ENCODE data around the gene TSSK6.

DNA sequence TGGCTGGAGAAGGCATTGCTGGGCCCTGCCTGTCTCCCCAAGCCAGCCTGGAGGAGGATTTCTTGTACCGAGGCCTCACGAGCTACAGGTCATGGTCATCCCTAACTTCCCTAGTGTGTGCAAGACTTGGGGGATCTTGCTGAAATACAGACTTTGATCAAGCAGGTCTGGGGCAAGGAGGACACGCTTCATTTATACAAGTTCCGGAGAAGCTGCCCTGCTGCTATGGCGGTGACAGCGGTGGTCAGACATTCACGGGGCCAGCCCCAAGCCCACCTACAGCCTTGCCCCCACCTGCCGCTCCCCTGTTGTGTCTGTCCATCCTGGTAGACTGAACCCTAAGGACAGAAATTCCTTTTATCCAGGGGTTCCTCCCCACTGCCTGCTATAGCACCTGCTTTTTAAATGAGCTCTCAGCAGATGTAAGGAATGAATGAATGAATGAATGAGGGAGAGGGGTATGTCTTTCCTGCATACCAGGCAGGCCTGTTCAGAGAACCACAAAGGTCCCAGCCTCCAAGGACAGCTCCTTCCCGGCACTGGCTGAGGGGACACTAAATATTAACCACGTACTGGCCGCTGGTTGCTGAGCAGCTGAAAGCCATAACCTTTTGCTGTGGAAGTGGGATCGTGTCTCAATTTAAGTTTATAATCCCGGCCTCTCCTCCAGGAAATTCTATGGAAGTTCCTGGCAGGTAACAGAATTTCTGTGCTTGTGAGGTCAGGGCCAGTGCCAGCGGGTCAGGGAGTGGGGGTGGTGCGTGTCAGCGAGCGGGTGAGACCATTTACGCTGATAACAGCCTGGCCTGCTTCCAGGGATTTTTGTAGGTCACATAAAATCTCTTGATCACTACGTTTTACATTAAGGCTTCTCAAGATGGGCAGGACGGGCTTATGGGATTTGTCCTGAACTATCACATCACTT is 27.1 kb downstream of the TSSK6 start:
- TF ChIP-seq POLR2A (IDR thresholded peaks at IDR 0.05) = no peak
- TF ChIP-seq, protein P1, sequence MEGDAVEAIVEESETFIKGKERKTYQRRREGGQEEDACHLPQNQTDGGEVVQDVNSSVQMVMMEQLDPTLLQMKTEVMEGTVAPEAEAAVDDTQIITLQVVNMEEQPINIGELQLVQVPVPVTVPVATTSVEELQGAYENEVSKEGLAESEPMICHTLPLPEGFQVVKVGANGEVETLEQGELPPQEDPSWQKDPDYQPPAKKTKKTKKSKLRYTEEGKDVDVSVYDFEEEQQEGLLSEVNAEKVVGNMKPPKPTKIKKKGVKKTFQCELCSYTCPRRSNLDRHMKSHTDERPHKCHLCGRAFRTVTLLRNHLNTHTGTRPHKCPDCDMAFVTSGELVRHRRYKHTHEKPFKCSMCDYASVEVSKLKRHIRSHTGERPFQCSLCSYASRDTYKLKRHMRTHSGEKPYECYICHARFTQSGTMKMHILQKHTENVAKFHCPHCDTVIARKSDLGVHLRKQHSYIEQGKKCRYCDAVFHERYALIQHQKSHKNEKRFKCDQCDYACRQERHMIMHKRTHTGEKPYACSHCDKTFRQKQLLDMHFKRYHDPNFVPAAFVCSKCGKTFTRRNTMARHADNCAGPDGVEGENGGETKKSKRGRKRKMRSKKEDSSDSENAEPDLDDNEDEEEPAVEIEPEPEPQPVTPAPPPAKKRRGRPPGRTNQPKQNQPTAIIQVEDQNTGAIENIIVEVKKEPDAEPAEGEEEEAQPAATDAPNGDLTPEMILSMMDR (IDR thresholded peaks at IDR 0.05) = no peak
